HG02938 (cell line): Measurements from ENCODE around the gene RASGRF1.

ENCODE experiments used
- ATAC-seq: cut with Tn5 transposase; IDR thresholded peaks from one replicate; pipeline ENCODE4 v1.9.1; 2021; ENCODE audit warnings: mild to moderate bottlenecking, moderate library complexity; ENCODE audit not compliant: unreplicated experiment

Gene RASGRF1

DNA sequence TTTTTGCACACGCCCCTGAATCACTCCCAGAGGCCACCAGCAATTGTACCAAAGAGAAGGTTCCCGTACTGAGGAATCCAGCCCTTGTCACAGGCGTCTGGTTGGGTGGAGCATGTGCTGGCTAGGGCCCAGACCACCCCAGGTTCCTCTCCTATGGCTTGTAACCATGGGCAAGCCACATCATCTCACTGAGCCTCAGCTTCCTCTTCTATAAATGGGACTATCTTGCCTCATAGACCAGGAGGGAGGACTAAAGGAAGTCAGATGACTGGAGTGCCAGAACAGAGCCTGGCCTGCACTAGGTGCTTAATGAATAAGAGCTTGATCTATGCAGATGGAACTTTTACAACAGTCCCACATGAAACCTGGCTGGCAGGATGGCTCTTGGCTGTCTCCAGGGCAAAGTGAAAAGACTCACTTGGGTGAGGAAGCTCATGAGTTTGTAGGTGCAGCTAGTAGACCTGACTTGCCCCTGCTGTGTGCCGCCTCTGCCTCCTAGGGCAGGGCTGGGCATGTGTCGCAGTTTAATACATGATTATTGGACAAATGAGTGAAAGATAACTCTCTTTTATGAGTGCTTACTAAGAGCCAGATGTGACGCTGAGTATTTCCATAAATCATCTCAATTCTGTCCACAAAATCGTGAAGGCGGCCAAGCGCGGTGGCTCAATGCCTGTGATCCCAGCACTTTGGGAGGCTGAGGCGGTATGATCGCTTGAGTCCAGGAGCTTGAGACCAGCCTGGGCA is 175.1 kb downstream of the RASGRF1 start:
- no peak for ATAC-seq

DNA sequence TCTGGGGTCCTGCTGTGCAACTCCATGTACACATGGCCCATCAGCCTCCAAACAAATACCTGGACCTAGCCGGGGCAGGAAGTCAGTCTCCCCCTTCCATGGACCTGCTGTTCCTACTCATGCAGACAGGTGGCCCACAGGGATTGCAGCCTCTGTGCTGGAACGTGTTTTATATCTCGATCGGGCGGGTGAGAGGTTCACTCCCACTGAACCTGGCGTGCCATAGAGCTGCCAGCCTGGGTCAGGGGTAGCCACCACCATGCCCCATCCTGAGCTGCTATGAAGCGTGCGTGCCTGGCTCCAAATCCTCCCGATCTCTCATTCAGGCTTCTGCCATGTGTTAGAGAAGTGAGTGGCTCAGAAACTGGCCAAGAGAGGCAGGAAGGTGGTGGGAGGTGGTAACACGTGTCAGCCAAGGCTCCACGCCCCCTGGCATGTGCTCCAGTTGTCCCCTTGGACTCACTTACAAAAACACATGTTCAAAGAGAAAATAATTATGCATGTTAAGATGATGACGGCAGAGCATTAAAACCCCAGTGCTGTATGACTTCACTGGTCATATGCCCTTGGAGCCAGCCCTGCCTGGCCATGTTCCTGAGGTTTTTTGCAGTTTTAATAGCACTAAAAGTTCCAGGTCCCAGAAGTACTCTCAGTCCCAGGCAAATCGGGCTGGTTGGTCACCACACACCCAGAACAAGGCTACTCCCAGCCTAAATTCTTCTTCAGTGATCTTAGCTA is 176.4 kb downstream of the RASGRF1 start:
- no peak for ATAC-seq

DNA sequence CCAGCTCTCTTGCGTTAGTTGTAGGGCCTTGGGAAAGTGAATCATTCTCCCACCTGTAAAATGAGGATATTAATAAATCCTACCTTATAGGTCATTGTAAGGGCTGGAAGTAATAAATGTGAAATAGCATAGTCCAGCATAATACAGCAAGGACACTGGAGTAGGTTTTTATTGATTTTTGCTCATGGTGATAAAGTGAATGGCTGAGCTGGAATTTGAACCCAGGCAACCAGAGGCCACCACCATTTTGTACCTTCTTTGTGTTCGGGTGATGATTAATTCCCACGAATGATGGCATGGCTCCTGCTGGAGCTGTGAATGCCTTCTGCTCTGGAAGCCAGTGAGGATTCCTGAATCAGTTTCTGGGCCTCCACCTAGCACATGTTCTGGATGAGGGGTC is 177.6 kb downstream of the RASGRF1 start:
- no peak for ATAC-seq

DNA sequence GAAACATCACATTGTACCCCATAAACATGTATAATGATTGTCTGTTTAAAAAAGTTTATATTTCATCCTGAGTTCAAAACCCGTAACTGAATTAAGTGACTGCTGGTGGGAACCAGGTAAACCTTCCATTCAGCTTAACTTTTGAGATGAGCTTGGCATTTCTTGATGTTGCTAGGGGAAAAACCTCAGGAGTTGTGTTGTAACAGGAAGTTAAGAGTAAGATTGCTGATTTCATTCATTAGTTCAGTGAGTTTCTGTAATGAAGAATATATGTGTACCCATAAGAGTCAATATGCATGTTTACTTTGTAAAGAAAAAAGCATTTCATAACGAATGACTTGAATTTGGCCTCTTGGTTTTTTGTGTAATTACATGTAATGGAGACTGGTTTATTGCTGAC is 178.3 kb downstream of the RASGRF1 start:
- ATAC-seq: no peak

DNA sequence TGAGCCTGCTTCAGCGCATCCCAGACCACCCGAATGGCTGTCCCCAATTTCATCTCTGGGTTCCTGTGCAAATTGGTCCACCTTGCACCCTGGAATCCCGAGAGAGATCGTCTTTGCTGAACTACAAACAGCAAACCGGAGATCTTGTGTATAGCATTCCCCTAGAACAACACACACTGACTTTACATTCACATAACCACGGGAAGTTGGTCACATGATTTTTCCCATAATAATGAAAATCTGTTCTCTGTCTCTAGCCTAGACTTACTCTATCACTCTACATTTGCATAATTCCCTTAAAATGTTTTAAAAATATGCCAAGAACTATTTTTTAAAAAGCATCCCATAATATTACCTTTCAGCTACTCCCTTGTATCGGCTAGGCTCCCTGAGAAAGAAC is 180.3 kb downstream of the RASGRF1 start:
- ATAC-seq: no peak
